ENCODE measurements around the gene ELK4.

DNA sequence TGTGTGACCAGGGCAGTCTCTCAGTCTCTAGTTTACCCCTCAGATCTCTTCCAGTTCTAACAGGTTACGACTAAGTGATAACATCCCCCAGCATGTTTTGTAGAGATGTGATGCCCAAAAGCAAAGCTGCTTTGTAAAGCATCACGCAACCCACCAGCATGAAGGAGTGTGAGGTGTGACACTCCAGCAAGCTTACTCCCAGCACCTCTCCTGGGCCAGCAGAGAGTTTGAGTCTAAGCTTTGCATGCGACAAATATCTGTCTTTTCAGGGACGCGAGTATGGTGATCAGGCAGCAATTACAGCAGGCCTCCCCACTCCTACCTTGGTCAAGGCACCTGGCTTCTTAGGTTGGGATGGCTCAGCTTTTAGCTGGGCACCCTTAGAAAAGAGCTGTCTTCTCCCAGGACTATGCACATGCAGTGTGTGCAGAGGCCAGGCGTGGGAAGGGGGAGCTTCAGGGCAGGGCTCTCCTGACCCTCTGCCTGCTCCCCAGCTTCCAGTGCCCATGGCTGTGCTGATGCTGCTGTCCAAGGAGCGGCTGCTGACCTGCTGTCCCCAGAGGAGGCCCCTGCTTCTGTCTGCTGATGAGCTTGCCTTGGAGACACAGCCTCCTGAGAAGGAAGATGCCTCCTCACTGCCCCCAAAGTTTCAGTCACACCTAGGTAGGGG, 48.2 kb downstream of the ELK4 start:
- no peak for TF ChIP-seq POLR2A (IDR thresholded peaks at IDR 0.05; ENCODE audit: insufficient read depth in 1 of 2, low read depth in 2 of 2, low read length in 2 of 2)
- TF ChIP-seq MTA3 (CRISPR knock-in tag; IDR thresholded peaks at IDR 0.05): no peak
- TF ChIP-seq NFRKB (IDR thresholded peaks at IDR 0.05): no peak
- TF ChIP-seq, protein P1, sequence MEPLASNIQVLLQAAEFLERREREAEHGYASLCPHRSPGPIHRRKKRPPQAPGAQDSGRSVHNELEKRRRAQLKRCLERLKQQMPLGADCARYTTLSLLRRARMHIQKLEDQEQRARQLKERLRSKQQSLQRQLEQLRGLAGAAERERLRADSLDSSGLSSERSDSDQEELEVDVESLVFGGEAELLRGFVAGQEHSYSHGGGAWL (CRISPR knock-in tag; IDR thresholded peaks at IDR 0.05): no peak
- TF ChIP-seq EZH2 (conservative IDR thresholded peaks at IDR 0.05; ENCODE audit: low read depth, low read length): no peak
